Heart left ventricle (tissue), 13 donors: ENCODE data around the gene TMEM120B.

ENCODE experiments used
- POLR2A ChIP-seq, 2 donors: fragments of 450-650 bp; IDR thresholded peaks; one replicate each; pipeline ENCODE4 v1.6.1; 2017; ENCODE audit warnings: antibody characterized with exemption in 2 of 2, mild to moderate bottlenecking in 2 of 2, moderate library complexity in 2 of 2
- TF ChIP-seq, protein P1 (sequence below), 12 donors: fragments of 200-600 bp; sonication (generic) in 4 of 12; IDR thresholded peaks; one replicate each; pipeline versions ENCODE4 v1.5.0 to v1.8.0; 2018 to 2022; ENCODE audit warnings: antibody characterized with exemption in 12 of 12, mild to moderate bottlenecking in 5 of 12
- donor health status: ischemic (EF 13 %, LVEDD 7.1; RV severe dilation, severe dysfunction).
- donor health status: DM: no; HTN: yes; CAD: no.
- donor health status: DM: no; HTN: no; CAD: no.
- donor health status: ischemic (EF 25% LVEDD 6.9; RV normal size, moderate dysfunction).
- donor health status: ischemic (EF 25% LVEDD 5.7; RV mildly dilated, moderate dysfunction).
- donor health status: ischemic (EF 35%, LVEDD 5.7; RV mildly dilated, moderate dysfunction).
- donor health status: nonischemic (EF 11% LVEDD 7.7; RV severe dilation, severe dysfunction).
- donor health status: DM: yes; HTN: yes; CAD: no.
- donor health status: PGD.
- donor health status: ischemic (EF 29% LVEDD 5.4; RV normal size, mild dysfunction).
- donor health status: nonischemic (EF 23%, LVEDD 6.1; RV moderate dilation, normal function).

- no peak for TF ChIP-seq POLR2A (IDR thresholded peaks at IDR 0.05)
- TF ChIP-seq, protein P1, sequence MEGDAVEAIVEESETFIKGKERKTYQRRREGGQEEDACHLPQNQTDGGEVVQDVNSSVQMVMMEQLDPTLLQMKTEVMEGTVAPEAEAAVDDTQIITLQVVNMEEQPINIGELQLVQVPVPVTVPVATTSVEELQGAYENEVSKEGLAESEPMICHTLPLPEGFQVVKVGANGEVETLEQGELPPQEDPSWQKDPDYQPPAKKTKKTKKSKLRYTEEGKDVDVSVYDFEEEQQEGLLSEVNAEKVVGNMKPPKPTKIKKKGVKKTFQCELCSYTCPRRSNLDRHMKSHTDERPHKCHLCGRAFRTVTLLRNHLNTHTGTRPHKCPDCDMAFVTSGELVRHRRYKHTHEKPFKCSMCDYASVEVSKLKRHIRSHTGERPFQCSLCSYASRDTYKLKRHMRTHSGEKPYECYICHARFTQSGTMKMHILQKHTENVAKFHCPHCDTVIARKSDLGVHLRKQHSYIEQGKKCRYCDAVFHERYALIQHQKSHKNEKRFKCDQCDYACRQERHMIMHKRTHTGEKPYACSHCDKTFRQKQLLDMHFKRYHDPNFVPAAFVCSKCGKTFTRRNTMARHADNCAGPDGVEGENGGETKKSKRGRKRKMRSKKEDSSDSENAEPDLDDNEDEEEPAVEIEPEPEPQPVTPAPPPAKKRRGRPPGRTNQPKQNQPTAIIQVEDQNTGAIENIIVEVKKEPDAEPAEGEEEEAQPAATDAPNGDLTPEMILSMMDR (IDR thresholded peaks at IDR 0.05), result no peak
Measured at GRCh38 chr12:121775501-121775900, 62.9 kb downstream of the TMEM120B start.
